ENCODE data around the gene KCNQ1.

The KCNQ1 gene

DNA sequence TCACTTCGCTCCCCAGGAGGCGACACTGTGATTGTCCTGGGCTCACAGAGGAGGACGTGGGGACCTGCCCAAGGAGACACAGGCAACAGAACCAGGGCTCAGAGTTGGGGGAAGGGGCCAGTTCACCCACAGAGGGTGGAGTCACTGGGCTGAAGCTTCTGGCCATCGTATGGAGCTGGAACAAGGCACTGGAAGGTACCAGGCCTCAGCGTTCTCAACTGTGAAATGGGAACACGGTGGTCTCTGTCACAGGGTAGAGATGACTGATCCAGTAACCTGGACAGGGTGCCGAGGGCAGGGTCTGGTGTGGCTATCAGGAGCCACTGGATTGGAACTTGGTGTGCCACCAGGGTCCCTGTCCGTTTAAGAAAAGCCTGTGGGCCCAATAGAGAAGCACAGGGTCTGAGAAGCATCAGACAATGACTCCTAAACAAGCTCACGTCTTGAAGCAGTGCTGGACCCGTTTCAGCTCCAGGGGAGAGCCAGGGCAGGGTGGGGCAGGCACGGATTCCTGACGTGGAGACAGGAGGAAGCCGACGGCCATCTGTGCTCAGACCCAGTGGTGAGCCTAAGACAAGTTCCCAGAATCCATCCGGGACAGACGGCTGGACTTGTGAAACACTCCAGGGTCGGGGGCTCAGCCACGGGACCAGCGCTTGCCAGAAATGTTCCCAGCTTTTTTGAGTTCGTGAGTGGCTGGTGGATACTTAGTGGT is 280.0 kb downstream of the KCNQ1 start:
- Histone ChIP-seq H3K4me1 (ENCODE audit: control insufficient read depth, insufficient read depth, low read length, poor library complexity, severe bottlenecking) (no peaks in the 10 kb centered on the region), H3K36me3 (ENCODE audit: control insufficient read depth, insufficient read depth, low read length) (no peaks in the 10 kb centered on the region), H3K27ac (ENCODE audit: insufficient read depth, low read length, poor library complexity, severe bottlenecking) (no peak overlapping the region), H3K27me3 (replicated peaks; ENCODE audit: control insufficient read depth, insufficient read depth, low read length, poor library complexity, severe bottlenecking) (no peaks in the 10 kb centered on the region), H3K9me3 (ENCODE audit: control insufficient read depth, low read length) (no peaks in the 10 kb centered on the region), H3K4me3 (ENCODE audit: insufficient read depth, low read depth, low read length, poor library complexity, severe bottlenecking) (no peak overlapping the region)
- DNase-seq = no peak

DNA sequence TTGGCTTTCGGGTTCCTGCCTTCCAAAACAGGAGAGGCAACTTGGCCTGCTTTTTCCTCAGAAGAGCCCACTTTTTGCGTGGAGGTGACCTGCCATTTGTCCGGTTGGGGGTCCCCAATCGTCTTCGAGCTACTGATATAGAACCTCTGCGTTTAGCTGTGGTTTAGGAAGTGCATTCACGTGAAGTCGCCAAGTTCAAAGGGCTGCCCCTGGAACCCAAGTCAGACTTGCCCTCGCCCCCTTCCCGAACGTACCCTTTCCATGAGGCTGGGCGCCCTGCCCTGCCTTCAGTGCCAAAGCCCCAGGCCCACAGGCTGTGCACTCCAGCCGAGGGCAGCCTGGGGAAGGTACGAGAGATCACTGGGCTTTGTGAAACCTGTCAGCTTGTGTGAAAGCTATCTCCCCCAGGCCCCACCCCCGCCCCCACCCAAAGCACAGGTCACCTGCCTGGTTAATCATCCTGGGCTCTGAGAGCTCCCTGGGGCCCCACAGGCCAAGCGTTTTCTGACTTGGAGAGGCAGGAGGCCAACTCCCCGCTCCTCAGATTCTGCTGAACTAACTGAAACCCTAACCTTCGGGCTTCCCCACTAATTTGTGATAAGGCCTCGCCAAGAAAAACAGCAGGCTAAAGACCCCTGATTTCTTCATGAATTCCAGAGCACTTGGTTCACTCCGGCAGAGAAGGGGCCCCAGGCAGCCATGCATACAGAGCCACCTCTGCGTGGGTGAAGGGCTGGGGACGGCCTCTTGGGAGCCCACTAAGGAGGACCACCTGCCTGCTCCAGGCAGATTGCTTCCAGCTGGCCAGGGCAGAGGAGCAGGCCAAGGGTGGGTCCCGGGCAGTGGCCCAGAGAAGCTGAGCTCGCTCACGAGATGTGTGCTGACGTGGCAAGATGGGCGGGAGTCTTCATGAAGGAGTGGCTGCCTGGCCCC is 280.8 kb downstream of the KCNQ1 start:
- Histone ChIP-seq H3K36me3 (ENCODE audit: control insufficient read depth, insufficient read depth, low read length) (no peaks in the 10 kb centered on the region), H3K27ac (ENCODE audit: insufficient read depth, low read length, poor library complexity, severe bottlenecking) (no peak overlapping the region), H3K9me3 (ENCODE audit: control insufficient read depth, low read length) (no peaks in the 10 kb centered on the region), H3K4me3 (ENCODE audit: insufficient read depth, low read depth, low read length, poor library complexity, severe bottlenecking) (no peak overlapping the region), H3K4me1 (ENCODE audit: control insufficient read depth, insufficient read depth, low read length, poor library complexity, severe bottlenecking) (no peaks in the 10 kb centered on the region), H3K27me3 (replicated peaks; ENCODE audit: control insufficient read depth, insufficient read depth, low read length, poor library complexity, severe bottlenecking) (no peaks in the 10 kb centered on the region)
- DNase-seq = no peak

GRCh38 chr11:2726964-2727363 is 282.2 kb downstream of the KCNQ1 start:
- no peaks in the 10 kb centered on the region for H3K9me3 ChIP-seq (ENCODE audit: control insufficient read depth, low read length)
- no peaks in the 10 kb centered on the region for H3K36me3 ChIP-seq (ENCODE audit: control insufficient read depth, insufficient read depth, low read length)
- no peaks in the 10 kb centered on the region for H3K27me3 ChIP-seq (replicated peaks; ENCODE audit: control insufficient read depth, insufficient read depth, low read length, poor library complexity, severe bottlenecking)
- no peak overlapping the region for H3K27ac ChIP-seq (ENCODE audit: insufficient read depth, low read length, poor library complexity, severe bottlenecking)
- no peak for DNase-seq
- H3K4me3 ChIP-seq (ENCODE audit: insufficient read depth, low read depth, low read length, poor library complexity, severe bottlenecking) = no peak overlapping the region
- no peaks in the 10 kb centered on the region for H3K4me1 ChIP-seq (ENCODE audit: control insufficient read depth, insufficient read depth, low read length, poor library complexity, severe bottlenecking)

DNA sequence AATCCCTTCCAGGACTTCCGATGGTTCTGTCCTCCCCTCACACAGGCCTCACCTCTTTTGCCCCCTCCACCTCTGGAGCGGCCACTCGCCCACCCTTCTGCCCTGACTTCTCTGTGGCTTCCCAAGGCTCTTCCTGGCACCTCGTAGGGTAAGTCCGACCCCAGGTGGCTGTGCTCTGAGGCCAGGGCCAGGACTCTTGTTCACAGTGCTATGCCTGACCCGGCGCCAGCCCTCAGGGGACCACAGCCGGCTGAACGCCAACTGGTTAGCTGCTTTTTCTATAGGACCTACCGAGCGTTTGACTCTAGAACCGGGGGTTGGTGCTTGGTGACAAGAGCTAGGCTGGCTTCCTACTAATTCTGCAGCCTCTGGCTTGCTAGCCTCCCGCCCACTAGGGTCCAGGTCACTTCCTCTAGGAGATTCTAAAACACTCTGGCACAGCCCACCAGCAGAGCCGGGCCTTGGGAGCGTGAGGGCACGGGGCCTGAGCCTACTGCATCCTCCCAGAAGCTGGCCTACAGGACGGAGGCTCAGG is 283.4 kb downstream of the KCNQ1 start:
- DNase-seq = no peak
- Histone ChIP-seq H3K27me3 (replicated peaks; ENCODE audit: control insufficient read depth, insufficient read depth, low read length, poor library complexity, severe bottlenecking) (no peaks in the 10 kb centered on the region), H3K4me1 (ENCODE audit: control insufficient read depth, insufficient read depth, low read length, poor library complexity, severe bottlenecking) (no peaks in the 10 kb centered on the region), H3K36me3 (ENCODE audit: control insufficient read depth, insufficient read depth, low read length) (no peaks in the 10 kb centered on the region), H3K27ac (ENCODE audit: insufficient read depth, low read length, poor library complexity, severe bottlenecking) (no peak overlapping the region), H3K4me3 (ENCODE audit: insufficient read depth, low read depth, low read length, poor library complexity, severe bottlenecking) (no peak overlapping the region), H3K9me3 (ENCODE audit: control insufficient read depth, low read length) (no peaks in the 10 kb centered on the region)

DNA sequence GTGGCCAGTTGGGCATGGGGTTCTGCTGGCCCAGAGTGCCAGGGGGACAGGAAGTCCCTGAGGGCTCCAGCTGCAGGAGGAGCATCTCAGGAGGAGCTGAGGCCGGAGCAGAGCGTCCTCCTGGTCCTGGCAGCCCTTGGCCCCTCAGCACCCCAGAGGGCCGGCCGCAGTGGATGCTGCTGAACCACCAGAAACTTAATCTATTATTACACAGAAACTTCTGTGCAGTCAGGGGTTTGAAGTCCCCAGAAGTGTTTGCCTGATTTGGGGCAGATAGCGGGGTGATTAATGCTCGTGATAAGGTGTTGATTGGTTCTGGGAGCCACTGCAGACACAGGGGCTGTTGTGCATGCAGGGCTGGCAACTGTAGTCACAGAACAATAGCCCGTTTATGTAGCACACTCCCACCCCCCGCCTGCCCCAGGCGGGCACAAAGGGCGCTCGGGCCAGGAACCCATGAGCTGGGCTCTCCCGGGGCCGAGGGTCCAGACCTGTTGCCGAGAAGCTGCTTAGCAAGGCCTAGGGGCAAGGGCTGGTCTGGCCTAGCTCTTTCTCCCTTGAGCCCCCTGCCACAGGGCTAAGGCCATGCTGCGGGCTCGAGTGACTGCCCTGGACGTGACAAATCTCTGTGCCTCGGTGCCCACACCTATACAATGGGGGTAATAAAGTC is 284.0 kb downstream of the KCNQ1 start:
- no peak overlapping the region for H3K27ac ChIP-seq (ENCODE audit: insufficient read depth, low read length, poor library complexity, severe bottlenecking)
- H3K27me3 ChIP-seq (replicated peaks; ENCODE audit: control insufficient read depth, insufficient read depth, low read length, poor library complexity, severe bottlenecking) = no peaks in the 10 kb centered on the region
- no peaks in the 10 kb centered on the region for H3K36me3 ChIP-seq (ENCODE audit: control insufficient read depth, insufficient read depth, low read length)
- DNase-seq = no peak
- H3K9me3 ChIP-seq (ENCODE audit: control insufficient read depth, low read length) = no peaks in the 10 kb centered on the region
- H3K4me3 ChIP-seq (ENCODE audit: insufficient read depth, low read depth, low read length, poor library complexity, severe bottlenecking) = no peak overlapping the region
- H3K4me1 ChIP-seq (ENCODE audit: control insufficient read depth, insufficient read depth, low read length, poor library complexity, severe bottlenecking) = no peaks in the 10 kb centered on the region

- Histone ChIP-seq H3K9me3 (ENCODE audit: control insufficient read depth, low read length) (no peaks in the 10 kb centered on the region), H3K27ac (ENCODE audit: insufficient read depth, low read length, poor library complexity, severe bottlenecking) (no peak overlapping the region), H3K27me3 (replicated peaks; ENCODE audit: control insufficient read depth, insufficient read depth, low read length, poor library complexity, severe bottlenecking) (no peaks in the 10 kb centered on the region), H3K36me3 (ENCODE audit: control insufficient read depth, insufficient read depth, low read length) (no peaks in the 10 kb centered on the region), H3K4me1 (ENCODE audit: control insufficient read depth, insufficient read depth, low read length, poor library complexity, severe bottlenecking) (no peaks in the 10 kb centered on the region), H3K4me3 (ENCODE audit: insufficient read depth, low read depth, low read length, poor library complexity, severe bottlenecking) (no peak overlapping the region)
- DNase-seq = no peak
Observed at GRCh38 chr11:2729841-2730240, 285.0 kb downstream of the KCNQ1 start.

- no peaks in the 10 kb centered on the region for H3K36me3 ChIP-seq (ENCODE audit: control insufficient read depth, insufficient read depth, low read length)
- no peak for DNase-seq
- no peaks in the 10 kb centered on the region for H3K4me1 ChIP-seq (ENCODE audit: control insufficient read depth, insufficient read depth, low read length, poor library complexity, severe bottlenecking)
- H3K4me3 ChIP-seq (ENCODE audit: insufficient read depth, low read depth, low read length, poor library complexity, severe bottlenecking) = no peak overlapping the region
- no peaks in the 10 kb centered on the region for H3K27me3 ChIP-seq (replicated peaks; ENCODE audit: control insufficient read depth, insufficient read depth, low read length, poor library complexity, severe bottlenecking)
- H3K27ac ChIP-seq (ENCODE audit: insufficient read depth, low read length, poor library complexity, severe bottlenecking) = no peak overlapping the region
- H3K9me3 ChIP-seq (ENCODE audit: control insufficient read depth, low read length) = no peaks in the 10 kb centered on the region
Observed at GRCh38 chr11:2730272-2731129, 285.7 kb downstream of the KCNQ1 start.

- no peak for DNase-seq
- no peak overlapping the region for H3K4me3 ChIP-seq (ENCODE audit: insufficient read depth, low read depth, low read length, poor library complexity, severe bottlenecking)
- H3K36me3 ChIP-seq (ENCODE audit: control insufficient read depth, insufficient read depth, low read length) = no peaks in the 10 kb centered on the region
- H3K27me3 ChIP-seq (replicated peaks; ENCODE audit: control insufficient read depth, insufficient read depth, low read length, poor library complexity, severe bottlenecking) = no peaks in the 10 kb centered on the region
- no peak overlapping the region for H3K27ac ChIP-seq (ENCODE audit: insufficient read depth, low read length, poor library complexity, severe bottlenecking)
- no peaks in the 10 kb centered on the region for H3K9me3 ChIP-seq (ENCODE audit: control insufficient read depth, low read length)
- H3K4me1 ChIP-seq (ENCODE audit: control insufficient read depth, insufficient read depth, low read length, poor library complexity, severe bottlenecking) = no peaks in the 10 kb centered on the region
Observed at GRCh38 chr11:2731130-2732125, 286.6 kb downstream of the KCNQ1 start.
